Chondrocyte (in vitro differentiated cells): Measurements from ENCODE around the gene DLK1. TPM values are rescaled to one million over a fixed set of nuclear protein-coding genes. Genes with fewer than 3 reads are reported as not detected.

Experiments used
- DNase-seq: peaks from one replicate; pipeline ENCODE4 v3.0.0; 2021; ENCODE audit warnings: mixed read lengths, low spot score
- H3K27ac Mint-ChIP-seq: one replicate; pipeline ENCODE4 v1.8.0; 2021; ENCODE audit warnings: mild to moderate bottlenecking, moderate library complexity, mixed read lengths; ENCODE audit not compliant: unreplicated experiment
- H3K27me3 Mint-ChIP-seq: 2 replicates; pipeline ENCODE4 v1.8.0; 2021; ENCODE audit warnings: low read depth, mixed read lengths
- H3K36me3 Mint-ChIP-seq: 2 replicates; pipeline ENCODE4 v1.8.0; 2021; ENCODE audit warnings: low read depth, mixed read lengths
- H3K4me1 Mint-ChIP-seq: 2 replicates; pipeline ENCODE4 v1.8.0; 2021; ENCODE audit warnings: low read depth, mild to moderate bottlenecking, mixed read lengths
- H3K4me3 Mint-ChIP-seq: one replicate; pipeline ENCODE4 v1.8.0; 2021; ENCODE audit warnings: mild to moderate bottlenecking, moderate library complexity, mixed read lengths; ENCODE audit not compliant: unreplicated experiment
- H3K9me3 Mint-ChIP-seq: 2 replicates; pipeline ENCODE4 v1.8.0; 2021; ENCODE audit warnings: low read depth, mixed read lengths
- total RNA-seq: library from RNA; stranded (reverse); gene quantifications from 3 replicates; pipeline ENCODE4 v1.2.1, GENCODE V29; 2021
- TF ChIP-seq, protein P1 (sequence below): fragments of 200-600 bp; sonication (generic); IDR thresholded peaks from 2 replicates; pipeline ENCODE4 v1.5.0; 2021; ENCODE audit warnings: antibody characterized with exemption, mild to moderate bottlenecking, moderate library complexity

DLK1 gene
- total RNA-seq, 1 donor from 2014 or later: 0.45 TPM

- Mint-ChIP-seq H3K27me3 (peaks cover 30% of the 10 kb centered on the region), H3K36me3 (peaks cover 4% of the 10 kb centered on the region), H3K4me3 (no peak overlapping the region), H3K9me3 (peaks cover 12% of the 10 kb centered on the region), H3K4me1 (peaks cover under 1% of the 10 kb centered on the region), H3K27ac (no peak overlapping the region)
- peak; percentile 73 for DNase-seq
- TF ChIP-seq, protein P1, sequence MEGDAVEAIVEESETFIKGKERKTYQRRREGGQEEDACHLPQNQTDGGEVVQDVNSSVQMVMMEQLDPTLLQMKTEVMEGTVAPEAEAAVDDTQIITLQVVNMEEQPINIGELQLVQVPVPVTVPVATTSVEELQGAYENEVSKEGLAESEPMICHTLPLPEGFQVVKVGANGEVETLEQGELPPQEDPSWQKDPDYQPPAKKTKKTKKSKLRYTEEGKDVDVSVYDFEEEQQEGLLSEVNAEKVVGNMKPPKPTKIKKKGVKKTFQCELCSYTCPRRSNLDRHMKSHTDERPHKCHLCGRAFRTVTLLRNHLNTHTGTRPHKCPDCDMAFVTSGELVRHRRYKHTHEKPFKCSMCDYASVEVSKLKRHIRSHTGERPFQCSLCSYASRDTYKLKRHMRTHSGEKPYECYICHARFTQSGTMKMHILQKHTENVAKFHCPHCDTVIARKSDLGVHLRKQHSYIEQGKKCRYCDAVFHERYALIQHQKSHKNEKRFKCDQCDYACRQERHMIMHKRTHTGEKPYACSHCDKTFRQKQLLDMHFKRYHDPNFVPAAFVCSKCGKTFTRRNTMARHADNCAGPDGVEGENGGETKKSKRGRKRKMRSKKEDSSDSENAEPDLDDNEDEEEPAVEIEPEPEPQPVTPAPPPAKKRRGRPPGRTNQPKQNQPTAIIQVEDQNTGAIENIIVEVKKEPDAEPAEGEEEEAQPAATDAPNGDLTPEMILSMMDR: no peak
Measured at GRCh38 chr14:100770605-100771120, 44.0 kb downstream of the DLK1 start.

DNA sequence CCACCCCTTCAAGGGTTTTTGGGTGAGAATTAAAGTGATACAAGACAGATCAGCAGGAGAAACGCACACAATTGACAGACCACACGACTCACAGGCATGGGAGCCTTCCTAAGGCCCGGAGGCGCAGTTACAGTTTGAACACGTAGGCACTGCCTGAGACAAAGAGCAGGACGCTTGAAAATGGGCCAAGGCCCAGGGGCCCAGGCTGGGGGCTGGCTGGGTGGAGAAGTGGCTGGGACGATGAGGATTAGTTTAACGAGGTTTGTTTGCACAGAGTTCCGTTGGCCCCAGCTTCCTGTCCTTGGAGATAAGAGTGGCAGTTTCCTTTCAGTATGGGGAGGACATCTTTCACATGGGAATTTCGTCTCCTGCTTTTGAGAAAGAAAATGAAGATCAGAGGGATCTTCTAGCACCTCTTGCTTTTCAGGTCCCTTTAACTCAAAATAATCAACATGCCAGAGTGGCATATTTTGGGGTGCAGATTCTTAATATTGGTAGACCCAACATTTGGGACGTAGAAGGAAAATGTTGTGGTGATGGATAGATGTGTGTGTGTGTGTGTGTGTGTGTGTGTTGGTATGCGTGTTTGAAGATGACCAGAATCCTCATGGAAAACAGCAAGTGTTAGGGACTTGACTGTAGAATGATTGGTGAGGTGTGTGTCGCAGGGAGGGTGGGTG is 44.6 kb downstream of the DLK1 start:
- H3K9me3 Mint-ChIP-seq: peaks cover 12% of the 10 kb centered on the region
- H3K27ac Mint-ChIP-seq: no peak overlapping the region
- H3K36me3 Mint-ChIP-seq: peaks cover 4% of the 10 kb centered on the region
- peaks cover 29% of the 10 kb centered on the region for H3K27me3 Mint-ChIP-seq
- H3K4me3 Mint-ChIP-seq: no peak overlapping the region
- peaks cover 5% of the 10 kb centered on the region for H3K4me1 Mint-ChIP-seq
- DNase-seq: peak; percentile 55
- TF ChIP-seq, protein P1: no peak

- H3K9me3 Mint-ChIP-seq: peaks cover 12% of the 10 kb centered on the region
- no peak overlapping the region for H3K4me3 Mint-ChIP-seq
- TF ChIP-seq, protein P1: no peak
- H3K36me3 Mint-ChIP-seq: peaks cover 4% of the 10 kb centered on the region
- H3K4me1 Mint-ChIP-seq: peaks cover 5% of the 10 kb centered on the region
- H3K27me3 Mint-ChIP-seq: peaks cover 16% of the 10 kb centered on the region
- DNase-seq: peak; percentile 75
- no peak overlapping the region for H3K27ac Mint-ChIP-seq
Measured at GRCh38 chr14:100772607-100773165, 46.0 kb downstream of the DLK1 start.

DNA sequence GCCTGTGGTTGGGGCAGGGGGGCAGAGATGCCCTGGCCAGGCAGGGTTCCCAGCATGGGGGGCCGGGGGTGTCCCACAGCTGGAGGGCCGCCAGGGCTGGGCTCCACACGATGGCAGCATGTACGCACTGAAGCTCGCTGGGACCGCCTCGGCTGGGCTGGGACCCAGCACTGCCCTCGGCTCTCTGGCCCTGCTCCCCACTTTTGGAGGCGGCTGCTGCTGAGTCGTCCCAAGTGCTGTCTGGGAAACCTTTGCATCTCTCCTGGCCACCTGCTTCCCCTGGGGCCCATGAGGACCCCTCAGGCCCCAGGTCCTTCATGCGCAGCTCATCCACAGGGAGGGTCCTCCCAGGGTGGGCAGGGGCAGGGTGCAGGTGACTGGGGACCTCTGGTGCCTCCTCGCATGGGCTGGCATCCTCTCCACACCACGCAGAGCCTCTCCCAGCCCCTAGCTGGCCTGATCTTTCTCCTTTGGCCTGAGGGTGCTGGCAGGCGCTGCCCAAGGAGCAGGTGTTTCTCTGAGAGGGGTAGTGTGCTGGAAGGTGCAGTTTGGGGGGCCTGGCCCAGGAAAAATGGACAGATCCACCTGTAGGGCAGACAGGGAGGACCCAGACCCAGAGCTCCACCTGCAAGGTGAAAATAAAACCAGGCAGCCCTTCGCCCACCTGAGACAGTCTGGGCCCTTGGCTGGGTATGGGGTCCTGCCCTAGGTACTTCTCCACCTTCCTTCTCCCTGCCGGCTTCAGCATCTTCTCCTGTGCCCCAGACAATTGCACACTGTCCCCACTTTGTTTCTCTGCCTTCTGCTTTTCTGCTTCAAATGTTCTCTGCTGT is 46.9 kb downstream of the DLK1 start:
- DNase-seq: peak; percentile 71
- Mint-ChIP-seq H3K27me3 (peaks cover 11% of the 10 kb centered on the region), H3K4me3 (no peak overlapping the region), H3K9me3 (peaks cover 12% of the 10 kb centered on the region), H3K27ac (no peak overlapping the region), H3K4me1 (peaks cover 5% of the 10 kb centered on the region), H3K36me3 (peaks cover 4% of the 10 kb centered on the region)
- TF ChIP-seq, protein P1: no peak

GRCh38 chr14:100774164-100774537 is 47.5 kb downstream of the DLK1 start:
- Mint-ChIP-seq H3K36me3 (peaks cover 4% of the 10 kb centered on the region), H3K27ac (no peak overlapping the region), H3K9me3 (peaks cover 12% of the 10 kb centered on the region), H3K27me3 (peaks cover 10% of the 10 kb centered on the region), H3K4me3 (no peak overlapping the region), H3K4me1 (peaks cover 5% of the 10 kb centered on the region)
- TF ChIP-seq, protein P1: no peak
- DNase-seq: peak; percentile 60
